ENCODE results near the gene TELO2. TPM values are rescaled to one million over a fixed set of nuclear protein-coding genes. Genes with fewer than 3 reads are reported as not detected.

TELO2 gene
- total and polyA plus RNA-seq, 4 donors = 12.9 to 19.3 (median 16.2) TPM

GRCh38 chr16:1494129-1494640 lies 1.0 kb downstream of the TELO2 start:
- 52% methylated on average over 25 of the region's 25 CpGs for WGBS
- DNase-seq (ENCODE audit: low spot score) = no peak
- H3K9me3 ChIP-seq (ENCODE audit: control insufficient read depth in 4 of 4, low read length in 3 of 4) = no peaks in the 10 kb centered on the region
- peak overlapping the region in 1 of 2 donors; percentile 66 for H3K9ac ChIP-seq (ENCODE audit: low read depth in 1 of 2, low read length in 2 of 2)
- peak overlapping the region; percentile 87 to 92 (median 89) for H3K4me3 ChIP-seq (ENCODE audit: low read depth in 1 of 3, low read length in 3 of 3)
- H3K27me3 ChIP-seq (ENCODE audit: control insufficient read depth in 4 of 4, insufficient read depth in 4 of 4, low read length in 3 of 4) = no peaks in the 10 kb centered on the region
- H3K27ac ChIP-seq (ENCODE audit: low read depth in 1 of 2, low read length in 2 of 2) = no peak overlapping the region
- H3K4me1 ChIP-seq (ENCODE audit: control insufficient read depth in 4 of 4, insufficient read depth in 4 of 4, low read length in 3 of 4) = peaks cover 9 to 22% (median 16%) of the 10 kb centered on the region in 4 donors
- peaks cover 0 to 26% (median 15%) of the 10 kb centered on the region in 4 donors for H3K36me3 ChIP-seq (ENCODE audit: control insufficient read depth in 4 of 4, insufficient read depth in 3 of 4, low read depth in 1 of 4, low read length in 3 of 4)
- no peak for TF ChIP-seq YY1 (IDR thresholded peaks at IDR 0.05)
- no peak for TF ChIP-seq HNF4G (IDR thresholded peaks at IDR 0.05)
- no peak for TF ChIP-seq MAX (IDR thresholded peaks at IDR 0.05)
- TF ChIP-seq, protein P1, sequence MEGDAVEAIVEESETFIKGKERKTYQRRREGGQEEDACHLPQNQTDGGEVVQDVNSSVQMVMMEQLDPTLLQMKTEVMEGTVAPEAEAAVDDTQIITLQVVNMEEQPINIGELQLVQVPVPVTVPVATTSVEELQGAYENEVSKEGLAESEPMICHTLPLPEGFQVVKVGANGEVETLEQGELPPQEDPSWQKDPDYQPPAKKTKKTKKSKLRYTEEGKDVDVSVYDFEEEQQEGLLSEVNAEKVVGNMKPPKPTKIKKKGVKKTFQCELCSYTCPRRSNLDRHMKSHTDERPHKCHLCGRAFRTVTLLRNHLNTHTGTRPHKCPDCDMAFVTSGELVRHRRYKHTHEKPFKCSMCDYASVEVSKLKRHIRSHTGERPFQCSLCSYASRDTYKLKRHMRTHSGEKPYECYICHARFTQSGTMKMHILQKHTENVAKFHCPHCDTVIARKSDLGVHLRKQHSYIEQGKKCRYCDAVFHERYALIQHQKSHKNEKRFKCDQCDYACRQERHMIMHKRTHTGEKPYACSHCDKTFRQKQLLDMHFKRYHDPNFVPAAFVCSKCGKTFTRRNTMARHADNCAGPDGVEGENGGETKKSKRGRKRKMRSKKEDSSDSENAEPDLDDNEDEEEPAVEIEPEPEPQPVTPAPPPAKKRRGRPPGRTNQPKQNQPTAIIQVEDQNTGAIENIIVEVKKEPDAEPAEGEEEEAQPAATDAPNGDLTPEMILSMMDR (IDR thresholded peaks at IDR 0.05; ENCODE audit: low read depth, low read length, missing input control) = peak; percentile 22
- peak in 1 of 2 donors; percentile 77 for TF ChIP-seq RAD21 (IDR thresholded peaks at IDR 0.05)

GRCh38 chr16:1494711-1495110 lies 1.6 kb downstream of the TELO2 start:
- no peak overlapping the region for H3K9ac ChIP-seq (ENCODE audit: low read depth in 1 of 2, low read length in 2 of 2)
- H3K36me3 ChIP-seq (ENCODE audit: control insufficient read depth in 4 of 4, insufficient read depth in 3 of 4, low read depth in 1 of 4, low read length in 3 of 4) = peaks cover 0 to 30% (median 17%) of the 10 kb centered on the region in 4 donors
- H3K27me3 ChIP-seq (ENCODE audit: control insufficient read depth in 4 of 4, insufficient read depth in 4 of 4, low read length in 3 of 4) = no peaks in the 10 kb centered on the region
- H3K9me3 ChIP-seq (ENCODE audit: control insufficient read depth in 4 of 4, low read length in 3 of 4) = no peaks in the 10 kb centered on the region
- peaks cover 9 to 22% (median 16%) of the 10 kb centered on the region in 4 donors for H3K4me1 ChIP-seq (ENCODE audit: control insufficient read depth in 4 of 4, insufficient read depth in 4 of 4, low read length in 3 of 4)
- TF ChIP-seq ZBTB33 (IDR thresholded peaks at IDR 0.05) = no peak
- no peak overlapping the region for H3K4me3 ChIP-seq (ENCODE audit: low read depth in 1 of 3, low read length in 3 of 3)
- 89% methylated on average over 13 of the region's 13 CpGs for WGBS
- DNase-seq (ENCODE audit: low spot score) = no peak
- H3K27ac ChIP-seq (ENCODE audit: low read depth in 1 of 2, low read length in 2 of 2) = no peak overlapping the region

DNA sequence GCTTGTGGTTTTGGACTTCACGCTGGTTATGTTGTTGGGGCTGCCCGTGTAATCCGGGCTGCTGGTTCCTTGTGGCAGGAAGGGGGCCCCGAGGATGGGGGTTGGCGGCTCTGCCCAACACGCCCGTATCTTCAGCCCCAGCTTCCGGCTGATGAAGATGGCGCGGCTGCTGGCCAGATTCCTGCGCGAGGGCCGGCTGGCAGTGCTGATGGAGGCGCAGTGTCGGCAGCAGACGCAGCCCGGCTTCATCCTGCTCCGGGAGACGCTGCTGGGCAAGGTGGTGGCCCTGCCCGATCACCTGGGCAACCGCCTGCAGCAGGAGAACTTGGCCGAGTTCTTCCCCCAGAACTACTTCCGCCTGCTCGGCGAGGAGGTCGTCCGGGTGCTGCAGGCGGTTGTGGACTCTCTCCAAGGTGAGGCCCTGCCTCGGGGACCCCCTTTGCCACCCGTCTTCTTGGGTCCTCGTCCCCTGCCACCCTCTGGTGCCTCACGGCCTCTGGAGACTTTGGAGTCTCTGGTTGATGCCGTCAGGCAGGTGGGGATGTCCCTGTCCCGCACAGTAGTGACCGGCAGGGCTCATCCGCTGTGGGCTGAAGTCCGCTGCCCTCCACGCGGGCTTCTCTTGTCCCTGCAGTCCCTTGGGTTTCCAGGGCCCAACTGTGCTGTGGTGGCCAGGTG lies 2.2 kb downstream of the TELO2 start:
- Histone ChIP-seq H3K9me3 (ENCODE audit: control insufficient read depth in 4 of 4, low read length in 3 of 4) (no peaks in the 10 kb centered on the region), H3K27me3 (ENCODE audit: control insufficient read depth in 4 of 4, insufficient read depth in 4 of 4, low read length in 3 of 4) (no peaks in the 10 kb centered on the region), H3K27ac (ENCODE audit: low read depth in 1 of 2, low read length in 2 of 2) (no peak overlapping the region), H3K4me1 (ENCODE audit: control insufficient read depth in 4 of 4, insufficient read depth in 4 of 4, low read length in 3 of 4) (peaks cover 9 to 22% (median 16%) of the 10 kb centered on the region in 4 donors), H3K4me3 (ENCODE audit: low read depth in 1 of 3, low read length in 3 of 3) (no peak overlapping the region), H3K9ac (ENCODE audit: low read depth in 1 of 2, low read length in 2 of 2) (no peak overlapping the region), H3K36me3 (ENCODE audit: control insufficient read depth in 4 of 4, insufficient read depth in 3 of 4, low read depth in 1 of 4, low read length in 3 of 4) (peaks cover 0 to 36% (median 19%) of the 10 kb centered on the region in 4 donors)
- 95% methylated on average over 39 of the region's 39 CpGs for whole genome bisulfite sequencing
- TF ChIP-seq EGR1 (IDR thresholded peaks at IDR 0.05; ENCODE audit: low read depth in 2 of 2) (no peak), JUND (IDR thresholded peaks at IDR 0.05) (no peak), FOXA1 (IDR thresholded peaks at IDR 0.05) (no peak), HNF4A (conservative IDR thresholded peaks at IDR 0.05) (no peak), MAX (IDR thresholded peaks at IDR 0.05) (no peak), FOXA2 (IDR thresholded peaks at IDR 0.05) (no peak), SP1 (IDR thresholded peaks at IDR 0.05) (no peak)
- no peak for DNase-seq (ENCODE audit: low spot score)
